H1 (cell line): ENCODE measurements around the gene TLE5. TPM values are rescaled to one million over a fixed set of nuclear protein-coding genes. Genes with fewer than 3 reads are reported as not detected.
A peak's percentile ranks its signal among the peaks of the same experiment; 100 is the strongest.

Experiments
- CTCF ChIA-PET: fragments of 300-600 bp; sonication (Branson Sonifier 250); formaldehyde crosslinking; loops from one replicate; lab custom pipeline; 2021; ENCODE audit not compliant: partially characterized antibody; lab: Charles Lee
- POLR2A ChIA-PET: fragments of 300-600 bp; sonication (Branson Sonifier 250); formaldehyde crosslinking; loops from one replicate; lab custom pipeline; 2021; ENCODE audit warnings: inconsistent platforms; ENCODE audit not compliant: partially characterized antibody; lab: Charles Lee
- DNase-seq, 2 experiments: peaks; one replicate each; pipeline versions ENCODE4 v3.0.0 to v3.0.0-alpha.2; 2010 to 2022; ENCODE audit warnings: low spot score in 2 of 2, low read depth in 1 of 2, mixed read lengths in 1 of 2
- FAIRE-seq: peaks from 2 replicates; lab custom pipeline; 2011; peaks lifted over from hg19 to GRCh38; lab: Jason Lieb, UNC
- H2AFZ ChIP-seq: 2 replicates; pipeline ENCODE4 v1.8.1; 2012; ENCODE audit warnings: low read length, inconsistent platforms
- H2AK5ac ChIP-seq: 2 replicates; pipeline ENCODE4 v1.6.1; 2013; ENCODE audit warnings: low read depth, low read length
- H2BK120ac ChIP-seq: replicated peaks from 2 replicates; pipeline ENCODE3; 2013; ENCODE audit warnings: low read depth, low read length, inconsistent platforms
- H2BK12ac ChIP-seq: 2 replicates; pipeline ENCODE4 v1.6.1; 2013; ENCODE audit warnings: low read depth, low read length
- H2BK15ac ChIP-seq: 2 replicates; pipeline ENCODE4 v1.6.1; 2013; ENCODE audit warnings: low read length
- H2BK20ac ChIP-seq: 2 replicates; pipeline ENCODE4 v1.6.1; 2013; ENCODE audit warnings: low read length
- H2BK5ac ChIP-seq: 2 replicates; pipeline ENCODE4 v1.6.1; 2013; ENCODE audit warnings: low read depth, low read length
- H3K14ac ChIP-seq: 2 replicates; pipeline ENCODE4 v1.6.1; 2013; ENCODE audit warnings: inconsistent platforms; ENCODE audit not compliant: insufficient read length
- H3K18ac ChIP-seq: 2 replicates; pipeline ENCODE4 v1.6.1; 2013; ENCODE audit warnings: low read length; ENCODE audit errors: extremely low read depth
- H3K23ac ChIP-seq: 2 replicates; pipeline ENCODE4 v1.6.1; 2013; ENCODE audit warnings: inconsistent platforms; ENCODE audit not compliant: insufficient read length
- H3K23me2 ChIP-seq: 2 replicates; pipeline ENCODE4 v1.6.1; 2013; ENCODE audit warnings: low read depth, low read length
- H3K27ac ChIP-seq: 2 replicates; pipeline ENCODE4 v1.6.1; 2011; ENCODE audit warnings: low read depth, low read length, inconsistent platforms
- H3K27me3 ChIP-seq, 4 experiments: replicated peaks in 1 of 4; 1 replicate in 1 of 4; 2 replicates in 3 of 4; pipeline versions ENCODE4 v1.6.1 to v1.8.1; 2011 to 2013; ENCODE audit warnings: low read length in 3 of 4, mild to moderate bottlenecking in 3 of 4, inconsistent platforms in 2 of 4, mixed read lengths in 2 of 4, moderate library complexity in 1 of 4; ENCODE audit not compliant: control insufficient read depth in 3 of 4, insufficient read depth in 3 of 4; ENCODE audit errors: extremely low read depth in 1 of 4
- H3K36me3 ChIP-seq, 4 experiments: 2 replicates each; pipeline versions ENCODE4 v1.6.1 to v1.8.1; 2011 to 2013; ENCODE audit warnings: mild to moderate bottlenecking in 4 of 4, low read length in 3 of 4, moderate library complexity in 2 of 4, control low read depth in 1 of 4, inconsistent platforms in 1 of 4; ENCODE audit not compliant: insufficient read depth in 4 of 4, control insufficient read depth in 2 of 4
- H3K4ac ChIP-seq: replicated peaks from 2 replicates; pipeline ENCODE3; 2013; ENCODE audit warnings: low read length, low read depth, mixed read lengths, inconsistent platforms; ENCODE audit not compliant: insufficient read length
- H3K4me1 ChIP-seq, 4 experiments: replicated peaks in 1 of 4; 1 replicate in 1 of 4; 2 replicates in 3 of 4; pipeline versions ENCODE4 v1.6.1 to v1.8.1; 2011 to 2013; ENCODE audit warnings: low read length in 3 of 4, inconsistent platforms in 2 of 4, mixed read lengths in 1 of 4; ENCODE audit not compliant: insufficient read depth in 4 of 4, control insufficient read depth in 3 of 4
- H3K4me2 ChIP-seq, 2 experiments: 2 replicates each; pipeline versions ENCODE4 v1.6.1 to v1.8.1; 2011 to 2013; ENCODE audit warnings: low read depth in 2 of 2, low read length in 2 of 2, control low read depth in 1 of 2, inconsistent platforms in 1 of 2, mild to moderate bottlenecking in 1 of 2; ENCODE audit not compliant: insufficient read depth in 1 of 2
- H3K4me3 ChIP-seq, 4 experiments: fragments of 200-600, 300-600 bp in 1 of 4; sonication (generic), shearing (Covaris generic), sonication (Bioruptor Twin) in 1 of 4; 2 replicates each; pipeline versions ENCODE4 v1.5.1 to v1.8.1; 2011 to 2016; ENCODE audit warnings: low read length in 4 of 4, low read depth in 3 of 4, control low read depth in 2 of 4, inconsistent platforms in 2 of 4, mild to moderate bottlenecking in 2 of 4, mixed read lengths in 1 of 4, moderate library complexity in 1 of 4; ENCODE audit not compliant: insufficient read depth in 2 of 4; ENCODE audit errors: extremely low read depth in 1 of 4
- H3K56ac ChIP-seq: replicated peaks from 2 replicates; pipeline ENCODE3; 2013; ENCODE audit warnings: low read depth, mild to moderate bottlenecking, mixed read lengths, low read length, inconsistent platforms; ENCODE audit not compliant: insufficient read length
- H3K79me1 ChIP-seq: 2 replicates; pipeline ENCODE4 v1.6.1; 2013; ENCODE audit warnings: low read depth, low read length, control low read depth
- H3K79me2 ChIP-seq, 2 experiments: 2 replicates each; pipeline versions ENCODE4 v1.6.1 to v1.8.1; 2012 to 2013; ENCODE audit warnings: low read length in 2 of 2, mild to moderate bottlenecking in 2 of 2, inconsistent platforms in 1 of 2; ENCODE audit not compliant: insufficient read depth in 2 of 2, control insufficient read depth in 1 of 2
- H3K9ac ChIP-seq, 4 experiments: replicated peaks in 1 of 4; 1 replicate in 1 of 4; 2 replicates in 3 of 4; pipeline versions ENCODE4 v1.6.1 to v1.8.1; 2011 to 2013; ENCODE audit warnings: low read depth in 3 of 4, low read length in 3 of 4, control low read depth in 2 of 4, mild to moderate bottlenecking in 2 of 4, moderate library complexity in 2 of 4, inconsistent platforms in 1 of 4; ENCODE audit errors: extremely low read depth in 1 of 4
- H3K9me3 ChIP-seq, 2 experiments: 2 replicates each; pipeline versions ENCODE4 v1.6.1 to v1.8.1; 2012 to 2013; ENCODE audit warnings: mild to moderate bottlenecking in 2 of 2, moderate library complexity in 2 of 2, control low read depth in 1 of 2, inconsistent platforms in 1 of 2, low read depth in 1 of 2, low read length in 1 of 2, mixed read lengths in 1 of 2; ENCODE audit not compliant: insufficient read depth in 2 of 2
- H4K20me1 ChIP-seq, 2 experiments: replicated peaks in 1 of 2; 2 replicates each; pipeline versions ENCODE3 to v1.8.1; 2011 to 2013; ENCODE audit warnings: inconsistent platforms in 2 of 2, low read length in 2 of 2, mild to moderate bottlenecking in 1 of 2; ENCODE audit not compliant: insufficient read depth in 2 of 2, control insufficient read depth in 1 of 2
- H4K5ac ChIP-seq: 2 replicates; pipeline ENCODE4 v1.6.1; 2013; ENCODE audit warnings: low read length, low read depth, mixed read lengths, inconsistent platforms; ENCODE audit not compliant: insufficient read length
- H4K8ac ChIP-seq: 2 replicates; pipeline ENCODE4 v1.8.0; 2013; ENCODE audit warnings: mild to moderate bottlenecking, moderate library complexity, low read length, inconsistent platforms; ENCODE audit not compliant: insufficient read depth; ENCODE audit errors: extremely low read depth
- H4K91ac ChIP-seq: replicated peaks from 2 replicates; pipeline ENCODE3; 2013; ENCODE audit warnings: low read length, mixed read lengths, inconsistent platforms; ENCODE audit not compliant: insufficient read length
- SAP30 ChIP-seq: fragments of 300-600 bp; sonication (generic); IDR thresholded peaks from 2 replicates; pipeline ENCODE4 v1.7.1; 2012; ENCODE audit warnings: low read length, moderate library complexity, mild to moderate bottlenecking, inconsistent platforms; ENCODE audit not compliant: insufficient read depth, insufficient replicate concordance
- TBP ChIP-seq: IDR thresholded peaks from 2 replicates; pipeline ENCODE4 v1.6.1; 2011; ENCODE audit warnings: low read depth, low read length, improper control_type of control experiment
- WGBS, 2 experiments: shearing (Covaris generic) in 1 of 2; methylation state at CpG; one replicate each; pipeline versions ENCODE4 v1.1.6 to v1.1.7; 2013 to 2015; ENCODE audit warnings: low lambda C conversion rate in 2 of 2, mixed read lengths in 2 of 2, inconsistent platforms in 1 of 2, low coverage in 1 of 2, missing lambda C conversion rate in 1 of 2; ENCODE audit not compliant: insufficient replicate concordance in 2 of 2, insufficient coverage in 1 of 2, insufficient read length in 1 of 2; ENCODE audit errors: extremely low coverage in 1 of 2, missing lambda C conversion rate in 1 of 2; 5-methylcytosine and 5-hydroxymethylcytosine counted together
- polyA plus RNA-seq, 7 experiments: library from polyadenylated mRNA; depleted of rRNA in 3 of 7; stranded (reverse) in 5 of 7; unstranded in 2 of 7; fragments of >200 nt in 5 of 7; fragments of 200-250 nt in 2 of 7; gene quantifications; 1 replicate in 5 of 7; 2 replicates in 1 of 7; 4 replicates in 1 of 7; pipeline versions ENCODE4 v1.2.1 to v1.2.3, GENCODE V29; 2011 to 2013; ENCODE audit warnings: missing spikeins in 2 of 7, mixed read lengths in 2 of 7
- total RNA-seq: library from RNA; stranded (reverse); fragmentation: NEBNext Ultra II Directional; extraction: Animal tissue kit (Norgen Biotek cat#: 25700); gene quantifications from 2 replicates; pipeline ENCODE4 v1.2.1, GENCODE V29; 2021

Gene TLE5
- total and polyA plus RNA-seq, 2 of the 8 experiments (the other 6 are each of a cell fraction or from before 2014, with no cell fraction given): 187 to 285 TPM

- peaks cover 0 to 2% (median 1%) of the 10 kb centered on the region in 4 experiments; a peak in 3 of 7 replicates for H3K27me3 ChIP-seq
- DNase-seq (peak in 1 of 2 experiments; percentile 59), FAIRE-seq (no peak)
- H3K4me1 ChIP-seq: peaks cover 7 to 16% (median 10%) of the 10 kb centered on the region in 4 experiments
- 28% methylated on average over 12 of the region's 12 CpGs; no CpG with 5 or more reads in 1 of the 2 experiments for WGBS, 2 experiments
- no peak overlapping the region for H2BK120ac ChIP-seq
- no peak overlapping the region for H3K23ac ChIP-seq
- peak overlapping the region in 1 of 4 experiments; percentile 65; a peak in 4 of 8 replicates for H3K4me3 ChIP-seq
- CTCF ChIA-PET: interaction anchor here (0.5 to 6.3 kb wide), 7 partner anchors 10 to 119 kb away, joined by 3 to 36 read pairs (median 3); no protein-coding TSS in a partner anchor
- no peak overlapping the region for H3K9ac ChIP-seq
- no peaks in the 10 kb centered on the region for H3K9me3 ChIP-seq
- H2BK12ac ChIP-seq: 0 out of 2 replicates have a peak overlapping the region, but pooled peaks have one; percentile 39
- H4K20me1 ChIP-seq: no peaks in the 10 kb centered on the region
- no peaks in the 10 kb centered on the region for H3K79me2 ChIP-seq
- H2AFZ ChIP-seq: no peak overlapping the region
- H3K18ac ChIP-seq: peak overlapping the region; percentile 51; the same call in 1 of the 2 replicates
- peaks cover 10% of the 10 kb centered on the region; the same call in 1 of the 2 replicates for H3K23me2 ChIP-seq
- H3K79me1 ChIP-seq: no peaks in the 10 kb centered on the region
- H3K56ac ChIP-seq: no peak overlapping the region
- TF ChIP-seq TBP (no peak), SAP30 (peak; percentile 63)
- TF ChIP-seq, all 59 proteins: peak for 1
- H3K14ac ChIP-seq: no peak overlapping the region
- POLR2A ChIA-PET: interaction anchor here (1.0 to 4.0 kb wide), 4 partner anchors 12 to 66 kb away, joined by 3 to 25 read pairs (median 4); no protein-coding TSS in a partner anchor
- H2BK15ac ChIP-seq: no peak overlapping the region
- H2AK5ac ChIP-seq: no peak overlapping the region
- no peak overlapping the region for H4K8ac ChIP-seq
- H4K91ac ChIP-seq: no peak overlapping the region
- no peaks in the 10 kb centered on the region for H3K36me3 ChIP-seq
- H2BK20ac ChIP-seq: no peak overlapping the region
- H2BK5ac ChIP-seq: no peak overlapping the region
- H4K5ac ChIP-seq: peak overlapping the region; percentile 48
- no peak overlapping the region for H3K27ac ChIP-seq
- H3K4me2 ChIP-seq: peak overlapping the region; percentile 62
- no peak overlapping the region for H3K4ac ChIP-seq
Measured at GRCh38 chr19:3041327-3041726, 21.0 kb downstream of the TLE5 start.
